Breast epithelium (tissue), 4 donors: ENCODE measurements around the gene THEMIS2. TPM values are rescaled to one million over a fixed set of nuclear protein-coding genes. Genes with fewer than 3 reads are reported as not detected.
"Not testable (repeated sequence)": the region's sequence is repeated elsewhere in the genome, so short reads cannot be mapped to it uniquely, and the experiment has no call there.

ENCODE experiments used
- DNase-seq, 2 donors: peaks; one replicate each; pipeline ENCODE4 v3.0.0-alpha.2; 2019; ENCODE audit warnings: low spot score in 2 of 2
- H3K27ac ChIP-seq, 2 donors: fragments of 200-600 bp; sonication (generic) in 1 of 2; one replicate each; pipeline ENCODE4 v1.5.1; 2016 to 2019; ENCODE audit warnings: mild to moderate bottlenecking in 1 of 2
- H3K27me3 ChIP-seq, 2 donors: fragments of 200-600 bp; sonication (generic) in 1 of 2; one replicate each; pipeline versions ENCODE4 v1.5.1 to v1.6.0; 2017 to 2019; ENCODE audit warnings: control low read depth in 1 of 2, mild to moderate bottlenecking in 1 of 2
- H3K36me3 ChIP-seq: fragments of 200-600 bp; one replicate; pipeline ENCODE4 v1.5.1; 2019
- H3K4me1 ChIP-seq, 2 donors: fragments of 200-600 bp; sonication (generic); one replicate each; pipeline ENCODE4 v1.5.1; 2016 to 2019; ENCODE audit warnings: control low read depth in 1 of 2
- H3K4me3 ChIP-seq, 3 donors: fragments of 200-600 bp; sonication (generic); 1 replicate in 2 of 3; 2 replicates in 1 of 3; pipeline ENCODE4 v1.5.1; 2016 to 2019; ENCODE audit warnings: mild to moderate bottlenecking in 3 of 3, moderate library complexity in 2 of 3
- H3K9me3 ChIP-seq, 2 donors: fragments of 200-600 bp; sonication (generic) in 1 of 2; one replicate each; pipeline ENCODE4 v1.5.1; 2016 to 2019; ENCODE audit warnings: control low read depth in 1 of 2
- POLR2A ChIP-seq: fragments of 450-650 bp; IDR thresholded peaks from one replicate; pipeline ENCODE4 v1.6.1; 2016; ENCODE audit warnings: antibody characterized with exemption, mild to moderate bottlenecking, moderate library complexity
- POLR2AphosphoS5 ChIP-seq, 3 donors: sonication (generic); formaldehyde crosslinking; IDR thresholded peaks; one replicate each; pipeline ENCODE4 v1.6.1; 2017; ENCODE audit warnings: antibody characterized with exemption in 3 of 3
- intact Hi-C: fragments of 100-400 bp; cut with DNase I; formaldehyde crosslinking; loops from one replicate; pipeline ENCODE4 v1.15.1; 2023; ENCODE audit warnings: low total_unique reads
- total RNA-seq, 3 donors: library from RNA; depleted of rRNA; stranded (reverse); fragments of >200 nt; gene quantifications; one replicate each; pipeline ENCODE4 v1.1.0, GENCODE V29; 2016
- TF ChIP-seq, protein P1 (sequence below), 3 donors: fragments of 450-650 bp; IDR thresholded peaks; one replicate each; pipeline ENCODE4 v1.5.1; 2016 to 2017; ENCODE audit warnings: antibody characterized with exemption in 3 of 3, mild to moderate bottlenecking in 3 of 3, moderate library complexity in 3 of 3

The THEMIS2 gene
- total RNA-seq, 3 donors from 2014 or later: 22.0 to 52.0 (median 25.6) TPM

DNA sequence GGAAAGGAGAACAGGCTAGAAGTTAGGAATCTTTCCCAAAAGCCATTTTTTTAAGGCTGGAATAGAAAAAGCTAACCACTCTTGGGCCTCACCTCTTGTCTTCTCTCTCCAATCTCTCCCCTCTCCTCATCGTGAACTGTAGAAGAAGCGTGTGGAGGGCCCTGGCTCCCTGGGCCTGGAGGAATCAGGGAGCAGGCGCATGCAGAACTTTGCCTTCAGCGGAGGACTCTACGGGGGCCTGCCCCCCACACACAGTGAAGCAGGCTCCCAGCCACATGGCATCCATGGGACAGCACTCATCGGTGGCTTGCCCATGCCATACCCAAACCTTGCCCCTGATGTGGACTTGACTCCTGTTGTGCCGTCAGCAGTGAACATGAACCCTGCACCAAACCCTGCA lies 22.4 kb upstream of the THEMIS2 start:
- TF ChIP-seq, protein P1, sequence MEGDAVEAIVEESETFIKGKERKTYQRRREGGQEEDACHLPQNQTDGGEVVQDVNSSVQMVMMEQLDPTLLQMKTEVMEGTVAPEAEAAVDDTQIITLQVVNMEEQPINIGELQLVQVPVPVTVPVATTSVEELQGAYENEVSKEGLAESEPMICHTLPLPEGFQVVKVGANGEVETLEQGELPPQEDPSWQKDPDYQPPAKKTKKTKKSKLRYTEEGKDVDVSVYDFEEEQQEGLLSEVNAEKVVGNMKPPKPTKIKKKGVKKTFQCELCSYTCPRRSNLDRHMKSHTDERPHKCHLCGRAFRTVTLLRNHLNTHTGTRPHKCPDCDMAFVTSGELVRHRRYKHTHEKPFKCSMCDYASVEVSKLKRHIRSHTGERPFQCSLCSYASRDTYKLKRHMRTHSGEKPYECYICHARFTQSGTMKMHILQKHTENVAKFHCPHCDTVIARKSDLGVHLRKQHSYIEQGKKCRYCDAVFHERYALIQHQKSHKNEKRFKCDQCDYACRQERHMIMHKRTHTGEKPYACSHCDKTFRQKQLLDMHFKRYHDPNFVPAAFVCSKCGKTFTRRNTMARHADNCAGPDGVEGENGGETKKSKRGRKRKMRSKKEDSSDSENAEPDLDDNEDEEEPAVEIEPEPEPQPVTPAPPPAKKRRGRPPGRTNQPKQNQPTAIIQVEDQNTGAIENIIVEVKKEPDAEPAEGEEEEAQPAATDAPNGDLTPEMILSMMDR (IDR thresholded peaks at IDR 0.05): no peak
- TF ChIP-seq POLR2AphosphoS5 (IDR thresholded peaks at IDR 0.05) (no peak), POLR2A (no peak)
- no peaks in the 10 kb centered on the region for H3K9me3 ChIP-seq
- no peak overlapping the region for H3K4me3 ChIP-seq
- H3K36me3 ChIP-seq: no peaks in the 10 kb centered on the region
- H3K27me3 ChIP-seq: no peaks in the 10 kb centered on the region
- DNase-seq: no peak
- no peak overlapping the region for H3K27ac ChIP-seq
- H3K4me1 ChIP-seq: no peaks in the 10 kb centered on the region
- intact Hi-C loops: no loop called here

- no peak overlapping the region for H3K27ac ChIP-seq
- no peak for DNase-seq
- H3K4me1 ChIP-seq: no peaks in the 10 kb centered on the region
- H3K36me3 ChIP-seq: no peaks in the 10 kb centered on the region
- TF ChIP-seq POLR2A (no peak), POLR2AphosphoS5 (IDR thresholded peaks at IDR 0.05) (no peak)
- TF ChIP-seq, protein P1 (IDR thresholded peaks at IDR 0.05): no peak
- intact Hi-C loops: no loop called here
- no peak overlapping the region for H3K4me3 ChIP-seq
- H3K9me3 ChIP-seq: no peaks in the 10 kb centered on the region
- H3K27me3 ChIP-seq: no peaks in the 10 kb centered on the region
Measured at GRCh38 chr1:27855085-27855484, 17.3 kb upstream of the THEMIS2 start.

DNA sequence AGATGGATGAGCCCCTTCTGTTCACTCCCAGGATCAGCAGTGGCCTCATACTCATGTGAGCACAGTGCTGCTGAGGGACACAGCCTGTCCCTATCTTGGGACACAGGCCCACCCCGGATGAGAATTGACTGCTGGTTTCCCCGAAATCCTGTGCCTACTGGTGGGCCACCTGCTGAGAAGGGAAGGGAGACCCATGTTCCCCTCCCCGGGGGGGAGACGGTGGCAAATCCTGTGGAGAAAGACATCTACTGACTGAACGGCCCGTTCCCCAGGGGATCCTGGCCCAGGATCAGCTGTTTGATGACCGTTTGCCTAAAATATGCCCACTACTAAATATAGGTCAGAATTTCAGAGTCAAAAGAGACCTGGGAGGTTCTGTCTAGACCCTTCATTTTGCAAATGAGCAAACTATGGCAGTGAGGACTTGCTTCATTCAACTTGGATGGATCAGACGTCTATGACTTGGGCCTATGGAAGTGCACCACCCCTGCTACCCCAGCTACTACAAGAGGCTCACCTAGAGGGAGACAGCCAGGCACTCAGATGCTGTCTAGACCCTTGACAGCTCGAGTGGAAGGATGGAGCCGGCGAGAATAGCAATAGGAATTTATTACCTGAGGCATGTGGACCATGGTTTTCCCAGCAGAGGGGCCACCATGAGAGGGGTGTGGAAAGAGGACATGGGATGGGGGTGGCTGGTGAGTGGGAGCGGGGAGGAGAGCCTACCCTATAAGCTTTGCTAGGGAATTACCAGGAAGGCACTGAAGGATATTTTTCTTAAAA lies 15.6 kb upstream of the THEMIS2 start:
- intact Hi-C loops: no loop called here
- TF ChIP-seq POLR2A (no peak), POLR2AphosphoS5 (IDR thresholded peaks at IDR 0.05) (no peak)
- TF ChIP-seq, protein P1 (IDR thresholded peaks at IDR 0.05): no peak

GRCh38 chr1:27857552-27857951 lies 14.8 kb upstream of the THEMIS2 start:
- H3K27me3 ChIP-seq, H3K9me3 ChIP-seq, DNase-seq, intact Hi-C loops, H3K4me1 ChIP-seq, H3K27ac ChIP-seq, H3K4me3 ChIP-seq, H3K36me3 ChIP-seq: not testable (repeated sequence)

More for the DNA sequence above, 15.6 kb upstream of the THEMIS2 start:
- H3K27ac ChIP-seq: no peak overlapping the region
- no peaks in the 10 kb centered on the region for H3K27me3 ChIP-seq
- no peak overlapping the region for H3K4me3 ChIP-seq
- H3K36me3 ChIP-seq: no peaks in the 10 kb centered on the region
- no peaks in the 10 kb centered on the region for H3K4me1 ChIP-seq
- no peaks in the 10 kb centered on the region for H3K9me3 ChIP-seq
- no peak for DNase-seq

DNA sequence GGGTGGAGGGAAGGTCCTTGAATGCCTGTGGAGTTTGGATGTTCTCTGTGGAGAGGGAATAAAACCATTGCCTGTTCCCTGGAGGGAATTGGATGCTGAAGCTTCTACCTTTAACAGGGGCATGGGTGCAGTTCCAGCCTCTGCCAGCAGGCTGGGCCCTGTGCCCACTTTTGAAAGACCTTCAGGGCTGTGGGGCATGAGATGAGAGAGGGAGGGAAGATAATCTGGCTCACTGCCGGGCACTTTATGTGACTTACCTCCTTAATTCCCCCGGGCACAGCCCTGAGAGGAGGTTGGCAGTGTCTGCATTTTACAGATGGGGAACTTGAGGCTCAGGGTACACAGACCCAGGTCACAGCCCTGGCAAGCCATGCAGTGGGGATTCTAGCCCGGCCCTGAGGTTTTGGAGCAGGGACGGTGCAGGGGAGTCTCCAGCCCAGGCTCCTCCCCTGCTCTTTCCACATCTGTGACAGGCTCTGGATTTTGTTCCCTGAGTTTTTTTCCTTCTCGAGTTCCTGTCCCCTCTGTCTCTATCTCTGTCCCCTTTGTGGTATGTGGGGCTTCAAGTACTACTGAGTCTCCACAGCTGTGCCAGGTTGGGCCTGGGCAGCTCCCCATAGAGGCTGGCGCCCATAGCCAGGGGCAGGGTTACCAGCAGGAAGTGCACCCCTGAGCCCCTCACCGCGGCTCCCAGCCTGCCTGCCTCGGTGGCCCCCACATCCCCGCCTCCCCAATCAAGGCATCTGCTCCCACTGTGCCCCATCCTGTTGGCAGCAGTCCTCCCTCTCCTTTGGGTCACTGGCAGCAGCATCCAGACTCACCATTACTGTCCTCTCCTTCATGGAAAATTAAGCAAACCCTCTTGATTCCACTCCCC lies 14.0 kb upstream of the THEMIS2 start:
- H3K9me3 ChIP-seq: no peaks in the 10 kb centered on the region
- no peaks in the 10 kb centered on the region for H3K27me3 ChIP-seq
- peak overlapping the region in 2 of 3 donors; percentile 5 to 48 for H3K4me3 ChIP-seq
- DNase-seq: peak; percentile 74 to 85
- TF ChIP-seq POLR2AphosphoS5 (IDR thresholded peaks at IDR 0.05) (peak in 2 of 3 donors; percentile 16 to 52), POLR2A (no peak)
- TF ChIP-seq, protein P1 (IDR thresholded peaks at IDR 0.05): peak; percentile 89 to 94 (median 89)
- H3K4me1 ChIP-seq: no peaks in the 10 kb centered on the region
- no peaks in the 10 kb centered on the region for H3K36me3 ChIP-seq
- peak overlapping the region in 1 of 2 donors; percentile 25 for H3K27ac ChIP-seq
- intact Hi-C loops: no loop called here
